HUDEP-2 (cell line): Measurements from ENCODE around the gene NGB.

Source experiments
- DNase-seq, 76 experiments: peaks; one replicate each; lab custom pipeline; 2025; ENCODE audit not compliant: unreplicated experiment in 76 of 76; lab: John Stamatoyannopoulos, UW

Gene NGB

DNA sequence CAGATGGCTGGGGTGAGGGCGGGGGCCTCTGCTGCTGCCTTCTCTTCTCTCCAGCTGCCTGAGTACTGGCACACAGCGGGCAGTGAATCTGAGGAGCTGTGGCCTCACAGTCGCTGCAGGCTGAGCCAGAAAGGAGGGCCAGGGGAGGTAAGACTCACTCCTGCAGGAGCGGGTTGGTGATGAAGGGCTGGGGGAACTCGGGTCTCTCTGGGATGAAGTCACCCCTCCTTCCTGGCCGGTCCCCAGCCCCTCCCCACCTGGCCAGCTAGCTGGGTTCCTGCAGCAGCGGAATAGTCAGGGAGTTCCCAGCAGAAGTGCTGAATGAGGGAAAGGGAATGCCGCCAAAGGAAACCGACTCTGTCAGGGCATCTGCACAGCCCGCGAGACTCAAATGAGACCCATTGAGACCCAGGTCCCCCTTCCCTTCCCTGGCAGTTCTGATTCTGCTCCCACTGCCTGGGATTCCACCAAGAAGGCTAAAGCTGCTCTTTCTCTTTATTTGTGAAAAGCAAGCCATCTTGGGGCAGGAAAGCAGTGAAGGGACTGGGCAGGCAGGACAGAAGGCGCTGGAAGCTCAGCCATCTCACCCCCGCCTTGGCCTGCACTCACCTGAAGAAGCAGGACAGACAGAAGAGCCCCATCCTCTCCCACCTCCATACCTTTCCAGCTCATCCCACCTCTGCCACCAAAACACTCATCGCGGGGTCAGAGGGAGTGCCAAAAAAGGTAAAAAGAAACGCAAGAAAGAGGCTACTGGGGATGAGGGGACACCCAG, 5.3 kb downstream of the NGB start:
- no peak for DNase-seq

DNA sequence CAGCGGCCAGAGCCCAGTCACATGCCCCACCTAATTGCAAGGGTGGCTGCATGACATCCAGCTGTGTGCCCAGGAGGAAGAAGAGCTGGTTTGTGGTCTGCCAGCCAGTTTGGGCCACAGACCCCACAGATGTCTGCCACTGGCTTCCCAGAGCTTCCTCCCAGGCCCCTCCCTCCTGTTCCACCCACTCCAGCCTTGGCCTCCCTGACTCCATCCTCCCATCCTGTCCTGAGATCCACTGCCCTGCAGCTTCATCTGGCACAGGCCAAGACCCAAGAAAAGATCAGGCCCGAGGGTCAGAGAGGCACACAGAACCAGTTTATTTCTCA, 5.9 kb downstream of the NGB start:
- DNase-seq = no peak

DNA sequence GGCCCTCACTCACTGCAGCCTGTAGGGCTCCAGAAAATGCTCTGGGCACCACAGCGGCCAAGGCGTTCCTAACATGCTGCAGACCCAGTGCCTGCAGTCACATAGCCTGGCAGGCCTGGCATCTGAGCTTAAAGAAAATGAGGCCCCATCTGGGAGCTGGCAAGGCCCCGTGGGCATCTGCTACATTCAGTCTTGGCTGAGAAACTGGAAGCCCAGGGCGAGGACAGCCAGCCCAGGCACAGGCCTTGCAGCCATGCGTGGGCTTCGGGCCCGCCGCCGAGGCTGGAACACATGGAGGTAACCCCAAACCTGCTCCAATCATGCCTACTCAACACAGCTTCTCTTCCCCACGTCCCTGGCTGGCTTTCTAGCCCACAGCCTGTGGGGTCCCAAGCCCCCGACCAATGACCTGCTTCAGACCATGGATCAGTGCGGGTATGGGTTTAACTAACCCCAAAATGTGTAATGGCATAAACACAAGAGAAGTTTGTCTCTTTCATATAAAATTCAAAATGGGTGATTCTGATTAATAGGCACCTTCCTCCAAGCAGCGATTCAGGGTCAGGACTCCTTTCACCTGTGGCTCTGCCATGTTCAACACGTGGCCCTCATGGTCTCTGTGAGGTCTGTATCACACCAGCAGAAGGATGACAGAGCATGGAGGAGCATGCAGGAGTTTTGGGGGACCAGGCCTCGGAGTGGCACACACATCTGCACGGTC, 6.4 kb downstream of the NGB start:
- no peak for DNase-seq

DNA sequence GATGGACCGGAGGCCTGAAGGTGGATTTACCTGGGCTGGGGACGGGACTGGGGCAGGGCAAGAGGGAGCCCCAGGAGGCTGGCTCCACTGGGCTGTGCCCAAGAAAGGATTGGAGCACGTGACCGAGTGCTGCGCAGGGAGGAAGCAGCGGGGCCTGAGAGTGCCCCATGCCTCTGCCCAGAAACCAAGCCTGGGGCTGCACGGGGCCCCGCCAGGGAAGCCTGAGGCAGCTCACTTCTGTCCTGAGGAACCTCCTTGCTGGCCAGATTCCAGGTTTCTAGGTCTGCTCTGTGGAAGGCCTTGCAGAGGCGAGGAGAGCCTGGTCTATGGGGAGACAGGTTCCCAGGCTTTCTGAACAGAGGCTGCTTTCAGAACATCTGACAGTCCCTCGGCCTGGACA, 10.4 kb downstream of the NGB start:
- peak in 1 of 76 experiments; percentile 8 for DNase-seq

DNA sequence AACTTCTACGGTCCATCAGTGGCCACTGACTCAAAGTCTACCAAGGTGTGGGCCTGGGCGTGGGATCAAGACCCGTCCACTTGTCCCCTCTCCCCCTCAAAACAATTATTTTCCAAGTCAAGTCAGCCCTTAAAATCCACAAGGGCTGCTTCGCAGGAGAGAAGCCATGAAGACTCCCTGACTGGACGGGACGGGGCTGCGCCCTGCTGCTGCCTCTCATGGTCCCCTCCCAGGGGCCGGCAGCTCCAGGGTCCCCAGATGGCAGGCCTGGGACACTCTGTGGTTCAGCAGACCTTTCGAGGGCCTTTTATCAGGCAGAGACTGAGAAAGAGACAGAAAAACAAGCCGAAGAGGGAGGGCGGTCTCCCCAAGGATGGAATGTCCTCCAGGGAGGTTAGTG, 10.8 kb downstream of the NGB start:
- DNase-seq = no peak

DNA sequence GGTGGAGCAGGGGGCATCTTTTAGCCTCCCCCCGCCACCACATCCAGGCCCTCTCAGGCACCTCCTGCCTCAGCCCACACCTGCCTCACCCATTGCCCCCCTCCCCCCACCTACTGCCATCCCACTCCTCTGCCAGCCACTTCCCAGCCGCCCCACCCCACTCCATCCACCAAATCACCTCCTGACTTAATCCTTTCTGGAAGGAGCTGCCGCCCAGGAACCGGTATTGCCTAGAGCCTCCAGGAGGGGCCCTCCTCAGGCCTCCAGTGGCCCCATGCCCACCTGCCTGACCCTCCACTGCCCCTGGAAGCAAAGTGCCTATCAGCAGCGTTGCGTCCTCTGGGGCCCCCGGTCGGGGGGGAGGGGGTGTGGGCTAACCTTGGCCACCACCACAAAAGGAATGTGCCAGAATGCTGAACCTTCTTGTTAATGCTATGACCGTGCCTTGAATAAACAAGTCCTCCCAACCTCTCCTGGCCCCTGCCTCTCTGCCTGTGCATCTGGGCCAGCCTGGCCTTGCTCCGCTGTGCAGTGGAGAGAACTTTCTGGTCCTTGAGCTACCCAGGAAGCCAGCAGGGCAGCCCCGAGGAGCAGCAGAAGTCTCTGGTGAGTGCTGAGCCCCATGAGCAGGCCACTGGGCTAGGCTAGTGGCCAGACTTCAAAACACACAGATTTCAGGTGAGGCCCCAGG, 11.8 kb downstream of the NGB start:
- no peak for DNase-seq

DNA sequence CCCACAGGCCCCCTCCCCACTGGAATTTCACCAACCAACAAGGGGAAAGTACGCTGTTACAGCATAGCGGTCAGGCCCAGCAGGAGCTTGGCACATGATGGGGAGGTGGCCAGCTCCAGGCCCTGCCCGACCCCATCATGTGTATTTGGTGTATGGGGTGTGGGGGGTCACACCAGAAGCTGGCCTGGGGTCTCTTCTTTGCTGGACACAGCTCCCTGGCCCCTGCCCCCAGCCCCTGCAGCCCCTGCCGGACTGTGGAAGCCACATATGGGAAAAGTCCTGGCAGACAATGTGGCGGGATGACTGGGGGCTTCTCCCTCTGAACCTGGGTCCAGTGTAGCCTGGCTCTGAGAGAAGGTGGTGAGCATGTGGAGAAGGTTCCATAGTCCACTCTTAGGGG, 12.4 kb downstream of the NGB start:
- no peak for DNase-seq

DNA sequence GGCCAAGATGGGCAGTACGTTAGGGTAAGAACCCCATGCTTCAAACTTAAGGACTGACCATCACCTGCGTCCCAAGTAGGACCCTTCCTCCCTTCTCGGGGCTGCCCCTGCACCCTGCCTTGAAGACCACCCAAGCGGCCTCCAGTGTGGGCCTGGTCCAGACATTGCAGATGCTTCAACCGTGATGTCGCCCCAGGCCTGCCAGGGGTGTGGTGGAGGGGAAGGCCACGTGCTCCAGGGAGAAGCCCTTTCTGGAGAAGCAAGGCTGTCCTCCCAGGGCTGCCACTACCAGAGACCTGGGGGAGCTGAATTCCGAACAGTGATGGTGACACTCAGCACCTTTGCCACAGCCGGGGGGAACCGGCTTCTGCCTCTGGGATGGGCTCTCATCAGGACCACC, 13.3 kb downstream of the NGB start:
- DNase-seq = no peak

DNA sequence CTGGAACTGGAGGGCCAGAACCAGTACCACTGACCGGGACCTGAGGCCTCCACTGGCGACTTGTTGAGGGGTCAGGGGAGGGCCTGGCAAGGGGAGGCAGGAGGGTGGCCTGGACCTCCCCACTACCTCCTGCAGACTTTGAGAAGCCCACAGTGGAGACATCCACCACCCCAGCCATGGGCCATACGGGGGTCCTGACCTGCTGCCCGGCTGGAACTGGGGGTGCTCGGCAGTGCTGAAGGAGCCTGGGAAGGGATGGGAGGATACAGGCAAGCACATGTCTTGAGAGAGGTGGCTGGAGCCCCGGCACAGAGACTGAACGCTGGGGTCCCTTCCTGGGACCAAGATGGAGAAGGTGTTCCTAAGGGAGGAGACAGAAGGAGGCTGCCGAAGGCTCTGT, 14.3 kb downstream of the NGB start:
- no peak for DNase-seq

DNA sequence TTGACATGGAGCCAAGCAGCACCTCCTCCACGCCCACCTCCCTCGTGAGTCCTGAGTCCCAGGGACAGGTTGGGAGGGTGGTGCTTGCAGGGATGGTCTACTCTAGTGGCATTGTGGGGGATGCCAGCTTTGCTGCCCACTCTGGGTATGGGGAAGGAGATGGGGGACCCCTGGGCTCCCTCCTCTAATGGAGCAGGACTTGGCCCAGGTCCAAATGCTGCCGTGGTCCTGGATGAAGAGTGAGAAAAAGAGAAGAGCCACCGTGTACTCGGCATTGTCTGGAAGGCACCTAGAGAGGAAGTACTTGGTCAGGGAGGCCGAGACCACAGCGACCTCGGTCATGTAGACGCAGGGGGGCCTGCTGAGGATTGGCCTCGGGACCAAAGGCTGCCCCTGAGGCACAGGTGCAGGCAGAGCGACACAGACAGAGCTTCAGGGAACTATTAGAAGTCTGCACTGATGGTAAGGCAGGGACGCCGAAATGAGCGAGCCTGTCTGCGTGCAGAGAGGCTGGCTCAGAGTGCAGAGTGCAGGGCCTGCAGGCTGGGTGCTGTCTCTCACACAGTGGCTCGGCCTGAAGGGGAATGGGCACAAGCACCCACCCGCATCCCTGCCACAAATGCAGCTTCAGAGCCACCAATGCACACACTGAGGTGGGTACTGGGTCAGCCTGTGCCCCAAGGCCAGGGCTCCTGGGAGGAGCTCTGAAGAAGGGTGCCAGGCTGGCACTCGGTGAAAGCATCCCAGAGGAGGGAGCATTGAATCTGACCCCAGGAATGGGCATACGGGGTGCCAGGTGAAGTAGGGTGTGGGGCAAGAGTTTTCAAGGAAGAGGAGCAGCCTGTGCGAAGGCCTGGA, 17.4 kb downstream of the NGB start:
- no peak for DNase-seq

DNA sequence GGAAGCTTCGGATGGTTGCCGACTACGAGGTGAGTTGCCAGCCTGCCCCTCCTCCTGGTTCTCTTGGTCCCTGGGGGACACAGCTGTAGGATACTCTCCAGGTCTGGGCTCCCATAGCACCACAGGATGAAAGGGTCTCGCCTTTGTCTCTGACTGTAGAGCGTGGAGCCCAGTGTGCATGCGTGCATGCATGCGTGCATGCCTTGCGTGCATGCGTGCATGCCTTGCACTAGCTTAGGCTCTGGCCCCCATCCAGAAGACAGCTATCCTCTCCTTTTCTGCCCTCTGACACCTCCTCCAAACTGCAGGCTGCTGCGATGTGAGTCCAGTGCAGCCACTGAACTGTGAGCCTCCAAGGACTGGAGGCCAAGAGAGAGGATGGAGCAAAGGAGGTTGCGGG, 19.1 kb downstream of the NGB start:
- no peak for DNase-seq

DNA sequence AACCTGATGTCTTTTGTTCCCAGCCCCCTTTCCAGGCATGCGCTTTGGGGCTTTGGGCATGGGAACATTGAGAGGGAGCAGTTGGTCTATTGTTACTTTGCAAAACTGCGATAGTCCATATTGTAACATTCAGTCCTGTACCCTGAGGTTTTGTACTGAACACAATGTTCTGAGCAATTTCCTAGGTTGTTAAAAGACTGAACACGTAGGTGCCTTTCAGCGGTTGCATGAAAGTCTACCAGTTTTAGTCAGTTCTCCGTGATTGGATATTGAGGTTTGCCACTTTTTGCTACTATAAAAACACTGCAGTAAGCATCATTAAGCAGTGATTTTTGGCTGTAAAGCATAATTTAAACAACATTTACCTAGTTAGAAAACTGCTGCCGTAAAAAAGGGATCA, 20.1 kb downstream of the NGB start:
- peak in 1 of 76 experiments; percentile 2 for DNase-seq

DNA sequence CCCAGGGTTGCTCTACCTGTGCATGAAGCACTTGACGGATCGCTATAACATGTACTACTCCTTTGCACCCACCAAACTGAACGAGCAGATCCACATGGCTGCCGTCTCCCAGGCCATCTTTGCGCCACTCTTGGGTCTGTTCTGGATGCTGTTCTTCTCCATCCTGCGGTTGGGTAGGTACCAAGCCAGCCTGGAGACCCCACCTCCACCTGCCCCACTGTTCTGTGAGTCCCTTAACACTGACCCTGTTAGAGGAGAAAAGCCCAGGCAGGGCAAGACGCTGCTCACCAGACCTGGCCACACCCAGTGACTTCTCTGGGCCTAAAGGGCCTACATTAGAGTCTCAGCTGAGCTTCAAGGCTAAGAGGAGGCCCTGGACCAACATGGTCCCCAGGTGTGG, 21.7 kb downstream of the NGB start:
- DNase-seq = no peak

DNA sequence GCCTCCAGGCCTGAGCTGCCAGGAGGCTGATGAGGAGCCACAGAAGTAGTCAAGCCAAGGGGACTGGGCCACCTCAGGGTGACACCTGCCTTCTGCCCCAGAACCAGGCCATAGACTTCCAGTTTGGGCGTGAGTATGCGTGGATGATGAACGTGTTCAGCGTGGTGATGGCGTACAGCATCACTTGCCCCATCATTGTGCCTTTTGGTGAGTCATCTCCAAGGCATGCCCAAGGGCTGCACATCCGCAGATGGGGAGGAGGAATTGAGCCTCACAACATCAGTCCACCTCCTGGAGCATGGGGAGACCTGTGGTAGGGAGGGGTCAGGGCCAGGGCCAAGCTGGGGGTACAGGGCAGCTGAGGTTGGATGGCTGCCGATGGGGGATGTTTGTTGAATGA, 22.3 kb downstream of the NGB start:
- DNase-seq = no peak

DNA sequence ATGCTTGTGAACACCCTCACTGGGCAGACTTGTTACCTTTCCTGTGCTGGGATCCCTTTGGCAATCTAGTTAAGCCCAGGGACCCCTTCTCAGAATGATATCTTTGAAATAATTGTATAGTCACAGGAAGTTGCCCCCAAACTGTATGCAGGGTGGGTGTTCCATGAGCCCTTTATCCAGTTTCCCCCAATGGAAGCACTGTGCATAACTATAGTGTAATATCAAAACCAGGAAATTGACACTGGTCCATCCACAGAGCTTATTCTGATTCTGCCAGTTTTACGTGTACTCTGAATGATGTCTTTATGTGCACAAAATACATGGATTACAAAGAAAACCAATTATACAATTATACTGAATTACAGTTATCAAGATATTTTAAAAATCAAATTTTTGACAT, 24.2 kb downstream of the NGB start:
- no peak for DNase-seq

DNA sequence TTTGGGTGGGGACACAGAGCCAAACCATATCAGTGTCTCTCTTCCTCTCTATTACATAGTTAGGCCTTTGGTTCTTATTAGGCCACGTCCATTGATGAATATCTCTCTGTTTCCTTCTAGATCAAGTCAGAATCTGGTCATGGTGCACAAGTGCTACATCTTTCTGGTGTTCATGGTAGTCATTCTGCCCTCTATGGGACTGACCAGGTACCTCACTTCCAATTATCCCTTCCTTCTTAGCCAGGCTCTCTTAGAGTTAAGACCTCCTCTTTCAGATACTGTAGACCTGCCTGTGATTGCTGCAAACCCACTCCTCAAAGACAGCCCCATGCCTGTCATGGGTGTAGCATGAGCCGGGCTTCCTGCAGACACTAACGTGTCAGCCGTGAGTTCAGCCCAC, 25.2 kb downstream of the NGB start:
- no peak for DNase-seq

DNA sequence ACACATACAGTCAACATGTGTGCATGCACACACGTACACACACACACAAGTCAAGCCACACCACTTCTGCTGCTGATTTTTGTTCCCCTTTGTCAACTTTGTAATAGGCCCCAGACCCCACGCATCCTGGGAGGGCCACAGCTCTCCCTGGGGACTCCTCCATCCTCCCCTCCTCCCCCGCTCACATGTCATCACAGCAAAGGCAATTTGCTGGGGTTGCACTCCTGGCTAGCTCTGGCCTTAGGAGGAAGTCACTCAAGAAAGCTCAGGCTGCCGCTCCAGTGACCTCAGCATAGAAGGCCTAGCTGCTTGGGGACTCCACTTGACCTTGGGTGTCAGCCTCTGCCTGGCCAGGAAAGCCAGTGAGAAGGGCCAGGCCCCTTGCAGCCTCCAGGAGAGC, 27.2 kb downstream of the NGB start:
- no peak for DNase-seq

DNA sequence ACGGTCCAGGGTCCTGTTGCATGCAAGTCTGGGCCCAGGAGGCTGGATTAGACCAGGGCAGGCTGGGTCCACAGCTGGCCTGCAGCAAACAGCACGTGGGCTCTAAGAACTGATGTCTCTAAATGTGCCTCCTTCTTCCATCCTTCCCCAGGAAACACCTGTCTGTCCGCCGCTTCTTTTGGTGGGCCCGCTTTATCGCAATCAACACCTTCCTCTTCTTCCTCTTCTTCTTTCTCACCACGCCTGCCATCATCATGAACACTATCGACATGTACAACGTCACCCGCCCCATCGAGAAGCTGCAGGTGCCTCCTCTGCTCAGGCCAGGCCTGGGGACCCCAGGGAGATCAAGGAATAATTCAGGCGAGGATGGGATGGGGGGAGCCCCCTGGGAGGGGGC, 28.3 kb downstream of the NGB start:
- no peak for DNase-seq

DNA sequence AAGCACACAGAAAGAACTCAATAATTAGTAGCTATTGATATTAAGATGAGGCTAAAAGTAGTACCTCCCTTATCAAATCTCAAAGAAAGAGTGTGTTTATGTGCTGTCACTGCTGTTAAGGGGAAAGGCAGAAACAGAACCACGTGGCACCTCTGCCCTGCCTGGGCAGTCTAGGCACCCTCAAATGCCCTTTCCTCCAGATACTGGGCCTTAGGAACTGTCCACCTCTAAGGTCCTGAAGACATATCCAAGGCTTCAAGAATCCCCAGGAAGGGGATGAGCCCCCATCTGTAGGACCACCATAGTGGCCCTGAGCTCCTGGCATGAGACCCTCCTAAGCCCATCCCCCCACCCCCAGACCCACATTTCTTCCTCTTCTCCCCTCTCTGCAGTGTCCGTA, 29.1 kb downstream of the NGB start:
- DNase-seq = no peak

DNA sequence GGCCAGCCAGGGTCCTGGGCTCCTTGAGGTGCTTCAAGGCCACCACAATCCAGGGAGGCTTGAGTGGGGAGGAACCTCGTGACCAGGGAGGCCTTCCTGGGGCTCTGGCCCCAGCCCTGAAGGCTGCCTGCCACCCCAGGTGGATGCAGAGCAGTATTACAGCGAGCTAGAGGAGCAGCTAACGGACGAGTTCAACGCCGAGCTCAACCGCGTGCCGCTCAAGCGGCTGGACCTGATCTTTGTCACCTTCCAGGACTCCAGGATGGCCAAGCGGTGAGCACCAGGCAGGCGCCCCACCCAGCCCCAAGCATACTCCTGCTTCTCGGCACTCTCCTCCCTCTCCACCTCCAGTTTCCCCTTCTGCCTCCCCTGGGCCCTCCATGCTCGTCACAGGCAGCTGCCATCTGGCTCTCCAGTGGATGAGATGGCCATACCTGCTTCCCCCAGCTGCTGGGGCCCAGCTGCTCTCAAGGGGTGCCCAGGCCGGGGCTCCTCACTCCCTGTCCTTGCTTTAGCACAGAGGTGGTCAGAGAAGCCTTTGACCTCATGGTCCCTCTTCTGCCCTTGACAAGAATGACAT, 30.6 kb downstream of the NGB start:
- no peak for DNase-seq

DNA sequence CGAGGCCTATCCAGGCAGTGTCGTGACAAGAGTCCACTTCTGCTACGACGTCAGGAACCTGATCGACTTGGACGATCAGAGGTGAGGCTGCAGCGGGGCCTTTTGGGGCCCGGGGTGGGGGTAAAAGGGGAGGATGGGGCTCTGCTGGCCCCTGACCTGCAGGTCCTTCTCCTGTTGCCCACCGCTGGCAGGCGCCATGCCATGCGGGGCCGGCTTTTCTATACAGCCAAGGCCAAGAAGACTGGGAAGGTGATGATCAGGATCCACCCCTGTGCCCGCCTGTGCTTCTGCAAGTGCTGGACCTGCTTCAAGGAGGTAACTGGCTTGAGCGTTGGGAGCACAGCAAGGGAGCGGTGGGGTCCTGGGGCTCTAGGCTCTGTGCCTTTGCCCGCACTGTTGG, 31.6 kb downstream of the NGB start:
- DNase-seq = no peak
